ENCODE data around the gene AKAP14.

Gene AKAP14

GRCh38 chrX:119941336-119941735 lies 45.6 kb downstream of the AKAP14 start:
- no peak for TF ChIP-seq CTCF (IDR thresholded peaks at IDR 0.05; ENCODE audit: control insufficient read depth, extremely low read depth, insufficient read depth)
- H3K4me3 ChIP-seq (ENCODE audit: low read depth, low read length) = no peak overlapping the region
- no peak for DNase-seq (ENCODE audit: low read depth)

GRCh38 chrX:119942173-119942819 lies 46.6 kb downstream of the AKAP14 start:
- TF ChIP-seq CTCF (IDR thresholded peaks at IDR 0.05; ENCODE audit: control insufficient read depth, extremely low read depth, insufficient read depth) = no peak
- no peak for DNase-seq (ENCODE audit: low read depth)
- H3K4me3 ChIP-seq (ENCODE audit: low read depth, low read length) = peak overlapping the region; percentile 83

- H3K4me3 ChIP-seq (ENCODE audit: low read depth, low read length) = peak overlapping the region; percentile 83
- no peak for DNase-seq (ENCODE audit: low read depth)
- no peak for TF ChIP-seq CTCF (IDR thresholded peaks at IDR 0.05; ENCODE audit: control insufficient read depth, extremely low read depth, insufficient read depth)
These were observed 47.1 kb downstream of the AKAP14 start for GRCh38 chrX:119942831-119943184.

GRCh38 chrX:119943185-119943988 lies 47.7 kb downstream of the AKAP14 start, which contains the start of gene NKAP:
NKAP (minus strand) TSS chrX:119943751; CDS start chrX:119943605, 146 bp downstream.
- 0 out of 2 replicates have a peak, but pooled peaks have one; percentile 15 for TF ChIP-seq CTCF (IDR thresholded peaks at IDR 0.05; ENCODE audit: control insufficient read depth, extremely low read depth, insufficient read depth)
- peak within 1 kb of the TSS; percentile 83 for H3K4me3 ChIP-seq (ENCODE audit: low read depth, low read length)
- peak; percentile 80 for DNase-seq (ENCODE audit: low read depth)

- no peak for TF ChIP-seq CTCF (IDR thresholded peaks at IDR 0.05; ENCODE audit: control insufficient read depth, extremely low read depth, insufficient read depth)
- DNase-seq (ENCODE audit: low read depth) = no peak
These were observed 49.8 kb downstream of the AKAP14 start for GRCh38 chrX:119945481-119945880.

GRCh38 chrX:119948381-119948780 lies 52.7 kb downstream of the AKAP14 start:
- no peak for DNase-seq (ENCODE audit: low read depth)
- H3K4me3 ChIP-seq (ENCODE audit: low read depth, low read length) = no peak overlapping the region
- peak; percentile 38; the same call in 1 of the 2 replicates for TF ChIP-seq CTCF (IDR thresholded peaks at IDR 0.05; ENCODE audit: control insufficient read depth, extremely low read depth, insufficient read depth)

More at GRCh38 chrX:119945481-119945880, 49.8 kb downstream of the AKAP14 start:
- H3K4me3 ChIP-seq (ENCODE audit: low read depth, low read length) = no peak overlapping the region
